ENCODE results near the gene TAS2R9. TPM values are rescaled to one million over a fixed set of nuclear protein-coding genes. Genes with fewer than 3 reads are reported as not detected.

TAS2R9 gene, protein sequence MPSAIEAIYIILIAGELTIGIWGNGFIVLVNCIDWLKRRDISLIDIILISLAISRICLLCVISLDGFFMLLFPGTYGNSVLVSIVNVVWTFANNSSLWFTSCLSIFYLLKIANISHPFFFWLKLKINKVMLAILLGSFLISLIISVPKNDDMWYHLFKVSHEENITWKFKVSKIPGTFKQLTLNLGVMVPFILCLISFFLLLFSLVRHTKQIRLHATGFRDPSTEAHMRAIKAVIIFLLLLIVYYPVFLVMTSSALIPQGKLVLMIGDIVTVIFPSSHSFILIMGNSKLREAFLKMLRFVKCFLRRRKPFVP
- total RNA-seq, result not detected

DNA sequence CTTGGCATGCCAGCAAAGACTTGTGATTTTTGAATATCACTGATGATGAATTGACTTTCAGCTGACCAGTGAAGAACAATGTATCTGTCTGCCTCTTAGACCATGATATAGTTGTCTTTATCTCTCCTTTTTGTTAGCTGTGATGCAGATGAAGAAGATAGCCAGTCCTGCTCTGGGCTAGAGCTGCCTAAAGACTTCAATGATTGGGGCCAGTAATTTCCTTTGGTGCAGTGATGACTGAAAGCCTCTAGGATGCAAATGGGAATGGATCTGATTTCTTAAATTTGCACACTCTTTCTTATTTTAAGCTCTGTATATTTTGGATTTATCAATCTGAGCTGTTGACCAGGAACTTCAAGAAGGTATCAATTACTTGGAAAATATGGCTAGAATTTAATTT lies at the start of gene TAS2R9:
Gene TAS2R9 (minus strand): TSS at position 101 of the 400 bp plus-strand sequence. CDS start 93 bp downstream, at position 8.
- intact Hi-C loops (cut with DNase I; ENCODE audit: low total_unique reads), result no loop called here
- no peak for DNase-seq (ENCODE audit: low spot score in 2 of 2)
- no peak for TF ChIP-seq POLR2A (IDR thresholded peaks at IDR 0.05)
- TF ChIP-seq, protein P1, sequence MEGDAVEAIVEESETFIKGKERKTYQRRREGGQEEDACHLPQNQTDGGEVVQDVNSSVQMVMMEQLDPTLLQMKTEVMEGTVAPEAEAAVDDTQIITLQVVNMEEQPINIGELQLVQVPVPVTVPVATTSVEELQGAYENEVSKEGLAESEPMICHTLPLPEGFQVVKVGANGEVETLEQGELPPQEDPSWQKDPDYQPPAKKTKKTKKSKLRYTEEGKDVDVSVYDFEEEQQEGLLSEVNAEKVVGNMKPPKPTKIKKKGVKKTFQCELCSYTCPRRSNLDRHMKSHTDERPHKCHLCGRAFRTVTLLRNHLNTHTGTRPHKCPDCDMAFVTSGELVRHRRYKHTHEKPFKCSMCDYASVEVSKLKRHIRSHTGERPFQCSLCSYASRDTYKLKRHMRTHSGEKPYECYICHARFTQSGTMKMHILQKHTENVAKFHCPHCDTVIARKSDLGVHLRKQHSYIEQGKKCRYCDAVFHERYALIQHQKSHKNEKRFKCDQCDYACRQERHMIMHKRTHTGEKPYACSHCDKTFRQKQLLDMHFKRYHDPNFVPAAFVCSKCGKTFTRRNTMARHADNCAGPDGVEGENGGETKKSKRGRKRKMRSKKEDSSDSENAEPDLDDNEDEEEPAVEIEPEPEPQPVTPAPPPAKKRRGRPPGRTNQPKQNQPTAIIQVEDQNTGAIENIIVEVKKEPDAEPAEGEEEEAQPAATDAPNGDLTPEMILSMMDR (IDR thresholded peaks at IDR 0.05), result no peak
- no peak within 1 kb of the TSS for H3K4me3 ChIP-seq (ENCODE audit: low read depth, poor library complexity, severe bottlenecking)

DNA sequence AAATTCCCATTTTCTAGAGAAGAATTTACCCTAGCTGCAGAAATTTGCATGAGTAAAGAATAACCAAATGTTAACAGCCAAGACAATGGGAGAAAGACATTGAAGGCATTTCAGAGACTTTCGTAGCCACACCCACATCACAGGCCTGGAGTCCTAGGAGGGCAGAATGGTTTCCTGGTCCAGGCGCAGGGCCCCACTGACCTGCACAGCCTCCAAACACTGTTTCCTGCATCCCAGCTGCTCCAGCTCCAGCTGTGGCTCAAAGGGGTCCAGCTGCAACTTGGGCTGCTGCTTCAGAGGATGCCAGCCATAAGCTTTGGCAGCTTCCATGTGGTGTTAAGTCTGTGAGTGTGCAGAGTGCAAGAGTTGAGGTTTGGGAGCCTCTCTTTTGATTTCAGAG lies 45.8 kb upstream of the TAS2R9 start:
- TF ChIP-seq, protein P1 (IDR thresholded peaks at IDR 0.05), result no peak
- no peak for TF ChIP-seq POLR2A (IDR thresholded peaks at IDR 0.05)
- no peak overlapping the region for H3K4me3 ChIP-seq (ENCODE audit: low read depth, poor library complexity, severe bottlenecking)
- 85 to 98% methylated on average over 2 of the region's 2 CpGs for WGBS, 2 donors
- intact Hi-C loops (cut with DNase I; ENCODE audit: low total_unique reads), result no loop called here
- no peak for DNase-seq (ENCODE audit: low spot score in 2 of 2)

DNA sequence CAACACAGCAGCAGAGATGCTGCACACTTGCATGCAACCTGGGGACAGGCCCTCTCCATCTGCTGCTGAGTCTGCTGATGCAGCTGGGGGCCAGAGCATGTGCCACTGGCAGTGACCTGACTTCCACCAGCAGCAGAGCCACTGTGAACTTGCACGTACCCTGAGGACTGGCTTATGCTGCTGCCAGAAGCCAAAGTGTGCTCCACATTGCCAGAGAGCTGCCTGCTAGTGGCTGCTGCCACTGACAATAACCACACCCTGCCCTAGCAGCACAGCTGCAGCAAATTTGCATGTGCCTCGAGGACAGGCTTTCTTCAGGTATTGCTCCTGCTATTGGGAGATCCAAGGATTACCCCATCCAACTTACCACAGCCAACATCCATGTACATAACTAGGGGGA lies 43.8 kb upstream of the TAS2R9 start:
- no peak for DNase-seq (ENCODE audit: low spot score in 2 of 2)
- TF ChIP-seq, protein P1 (IDR thresholded peaks at IDR 0.05), result no peak
- no peak for TF ChIP-seq POLR2A (IDR thresholded peaks at IDR 0.05)
- no peak overlapping the region for H3K4me3 ChIP-seq (ENCODE audit: low read depth, poor library complexity, severe bottlenecking)
- intact Hi-C loops (cut with DNase I; ENCODE audit: low total_unique reads), result no loop called here
- 40 to 60% methylated on average over 2 of the region's 2 CpGs for WGBS, 2 donors

DNA sequence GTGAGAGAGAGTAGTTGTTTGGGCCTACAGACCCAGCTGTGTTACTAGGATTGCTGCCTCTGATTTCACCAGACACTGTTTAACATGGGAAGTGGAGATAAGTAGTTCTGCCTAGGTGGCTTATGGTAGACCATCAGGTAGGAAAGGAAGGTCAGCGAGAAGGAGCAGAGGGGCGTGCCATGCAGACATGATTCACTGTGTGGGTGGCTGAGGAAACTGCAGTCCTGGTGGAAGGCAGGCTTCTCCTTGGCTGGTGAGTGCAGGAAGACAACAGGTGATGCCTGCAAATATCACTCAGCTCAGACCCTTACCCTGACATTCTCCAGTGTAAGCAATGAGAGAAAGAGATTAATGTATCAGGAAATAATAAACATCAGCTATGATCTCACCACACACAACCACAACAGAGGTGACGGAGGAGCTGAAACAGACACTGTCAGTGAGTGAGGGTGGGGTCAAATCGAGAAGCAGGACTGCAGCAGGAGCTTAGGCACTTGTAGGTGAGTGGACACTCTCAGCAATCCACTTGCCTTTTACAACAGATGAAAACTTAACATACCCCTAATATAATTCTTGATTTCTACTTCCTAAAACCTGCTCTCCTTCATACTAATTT lies 41.4 kb upstream of the TAS2R9 start:
- 78 to 83% methylated on average over 4 of the region's 4 CpGs for WGBS, 2 donors
- no peak for DNase-seq (ENCODE audit: low spot score in 2 of 2)
- TF ChIP-seq POLR2A (IDR thresholded peaks at IDR 0.05), result no peak
- TF ChIP-seq, protein P1 (IDR thresholded peaks at IDR 0.05), result no peak
- intact Hi-C loops (cut with DNase I; ENCODE audit: low total_unique reads), result no loop called here
- no peak overlapping the region for H3K4me3 ChIP-seq (ENCODE audit: low read depth, poor library complexity, severe bottlenecking)

DNA sequence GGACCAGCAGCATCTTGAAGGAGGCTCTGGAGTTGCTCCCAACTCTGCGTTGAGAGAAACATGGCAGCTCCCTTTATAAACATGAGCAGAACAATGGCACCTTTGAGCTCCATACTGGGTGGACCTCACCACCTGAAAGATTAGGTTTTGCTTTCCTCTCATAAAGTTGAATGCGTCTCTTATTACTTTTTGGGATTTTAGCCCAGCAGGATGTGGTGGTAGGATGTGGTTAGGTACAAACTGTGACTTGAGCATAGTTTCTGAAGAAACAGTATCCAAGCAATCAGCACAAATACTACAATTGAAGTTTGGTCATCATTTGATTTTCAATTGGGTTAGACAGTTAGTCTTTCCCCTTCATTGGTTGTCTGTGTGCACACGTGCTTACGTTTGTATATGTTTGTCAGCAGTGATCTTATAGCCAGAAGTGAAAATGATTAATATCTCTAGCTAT lies 39.5 kb upstream of the TAS2R9 start, which contains the start of gene PRR4:
Gene PRR4 (minus strand): TSS at position 51 of the 454 bp plus-strand sequence. CDS start 38 bp downstream, at position 13.
- 75 to 82% methylated on average over 4 of the region's 4 CpGs for WGBS, 2 donors

More for the DNA sequence above, 39.5 kb upstream of the TAS2R9 start, which contains the start of gene PRR4:
- intact Hi-C loops (cut with DNase I; ENCODE audit: low total_unique reads), result no loop called here
- no peak for TF ChIP-seq POLR2A (IDR thresholded peaks at IDR 0.05)
- TF ChIP-seq, protein P1 (IDR thresholded peaks at IDR 0.05), result no peak
- no peak for DNase-seq (ENCODE audit: low spot score in 2 of 2)
- no peak within 1 kb of the TSS for H3K4me3 ChIP-seq (ENCODE audit: low read depth, poor library complexity, severe bottlenecking)

Measured in lower leg skin (tissue), 4 donors.